ENCODE results near the gene TPM4.
"Not testable (repeated sequence)": the region's sequence is repeated elsewhere in the genome, so short reads cannot be mapped to it uniquely, and the experiment has no call there.

The TPM4 gene

GRCh38 chr19:16098821-16099220, 22.5 kb downstream of the TPM4 start:
- DNase-seq (ENCODE audit: low read depth) = no peak

GRCh38 chr19:16099314-16099965, 23.1 kb downstream of the TPM4 start:
- DNase-seq (ENCODE audit: low read depth) = not testable (repeated sequence)

- no peak for DNase-seq (ENCODE audit: low read depth)
Measured at GRCh38 chr19:16100524-16100923, 24.2 kb downstream of the TPM4 start.

GRCh38 chr19:16104722-16105121, 28.4 kb downstream of the TPM4 start:
- no peak for DNase-seq (ENCODE audit: low read depth)

- DNase-seq (ENCODE audit: low read depth) = peak; percentile 20
Measured at GRCh38 chr19:16106121-16106520, 29.8 kb downstream of the TPM4 start.

GRCh38 chr19:16111160-16111908, 35.0 kb downstream of the TPM4 start, which contains the start of gene RAB8A:
Gene RAB8A (plus strand): TSS chr19:16111889. CDS start chr19:16111902, 13 bp downstream.
- DNase-seq (ENCODE audit: low read depth) = peak; percentile 91

- DNase-seq (ENCODE audit: low read depth) = no peak
Measured at GRCh38 chr19:16111909-16112752, 35.8 kb downstream of the TPM4 start.

- no peak for DNase-seq (ENCODE audit: low read depth)
Measured at GRCh38 chr19:16112778-16113177, 36.5 kb downstream of the TPM4 start.

- DNase-seq (ENCODE audit: low read depth) = no peak
Measured at GRCh38 chr19:16113727-16114126, 37.4 kb downstream of the TPM4 start.

GRCh38 chr19:16115301-16116039, 39.2 kb downstream of the TPM4 start:
- DNase-seq (ENCODE audit: low read depth) = no peak

GRCh38 chr19:16116067-16116466, 39.8 kb downstream of the TPM4 start:
- no peak for DNase-seq (ENCODE audit: low read depth)

GRCh38 chr19:16117594-16118033, 41.3 kb downstream of the TPM4 start:
- no peak for DNase-seq (ENCODE audit: low read depth)

GRCh38 chr19:16118489-16119033, 42.3 kb downstream of the TPM4 start:
- no peak for DNase-seq (ENCODE audit: low read depth)

- not testable (repeated sequence) for DNase-seq (ENCODE audit: low read depth)
Measured at GRCh38 chr19:16119075-16119857, 43.0 kb downstream of the TPM4 start.

- DNase-seq (ENCODE audit: low read depth) = no peak
Measured at GRCh38 chr19:16121141-16121540, 44.8 kb downstream of the TPM4 start.

GRCh38 chr19:16121967-16122366, 45.7 kb downstream of the TPM4 start:
- DNase-seq (ENCODE audit: low read depth) = no peak

GRCh38 chr19:16124953-16125352, 48.7 kb downstream of the TPM4 start:
- DNase-seq (ENCODE audit: low read depth) = no peak

GRCh38 chr19:16125737-16126495, 49.6 kb downstream of the TPM4 start:
- no peak for DNase-seq (ENCODE audit: low read depth)

- DNase-seq (ENCODE audit: low read depth) = no peak
Measured at GRCh38 chr19:16127080-16127479, 50.8 kb downstream of the TPM4 start.

- DNase-seq (ENCODE audit: low read depth) = no peak
Measured at GRCh38 chr19:16127776-16128371, 51.6 kb downstream of the TPM4 start.

All from GM04503 (cell line).